CD4-positive, alpha-beta T cell treated with Interleukin-4 for 1 hour (primary cell): ENCODE results near the gene C10orf105.

ENCODE experiments used
- DNase-seq, 2 donors: peaks; one replicate each; pipeline ENCODE4 v3.0.0-alpha.2; 2020 to 2022

The C10orf105 gene

GRCh38 chr10:71715860-71716259 lies 3.7 kb downstream of the C10orf105 start:
- no peak for DNase-seq

- DNase-seq = no peak
These were observed 4.6 kb downstream of the C10orf105 start for GRCh38 chr10:71715026-71715425.

GRCh38 chr10:71714592-71714991 lies 5.0 kb downstream of the C10orf105 start:
- no peak for DNase-seq

DNA sequence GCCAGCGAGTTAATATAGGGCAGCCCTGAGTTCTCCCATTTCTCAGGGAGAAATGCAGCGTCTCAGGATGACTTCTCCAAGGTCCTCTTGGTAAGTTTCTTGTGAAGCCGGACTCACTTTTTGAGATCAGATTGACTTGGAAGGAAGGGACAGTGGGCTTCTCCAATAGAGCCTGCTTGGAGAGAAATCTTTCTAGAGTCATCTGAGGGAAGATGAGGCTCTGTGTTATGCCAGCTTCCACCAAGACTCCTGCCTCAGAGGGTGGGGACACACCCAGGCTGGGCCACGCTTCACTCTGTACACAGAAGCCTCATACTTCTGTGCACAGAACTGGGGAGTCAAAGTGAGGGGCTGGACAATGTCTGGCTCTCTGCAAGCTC lies 5.6 kb downstream of the C10orf105 start:
- DNase-seq = no peak

- peak; percentile 35 to 63 for DNase-seq
These were observed 6.2 kb downstream of the C10orf105 start for GRCh38 chr10:71713135-71714030.

- no peak for DNase-seq
These were observed 6.9 kb downstream of the C10orf105 start for GRCh38 chr10:71712572-71713134.

DNA sequence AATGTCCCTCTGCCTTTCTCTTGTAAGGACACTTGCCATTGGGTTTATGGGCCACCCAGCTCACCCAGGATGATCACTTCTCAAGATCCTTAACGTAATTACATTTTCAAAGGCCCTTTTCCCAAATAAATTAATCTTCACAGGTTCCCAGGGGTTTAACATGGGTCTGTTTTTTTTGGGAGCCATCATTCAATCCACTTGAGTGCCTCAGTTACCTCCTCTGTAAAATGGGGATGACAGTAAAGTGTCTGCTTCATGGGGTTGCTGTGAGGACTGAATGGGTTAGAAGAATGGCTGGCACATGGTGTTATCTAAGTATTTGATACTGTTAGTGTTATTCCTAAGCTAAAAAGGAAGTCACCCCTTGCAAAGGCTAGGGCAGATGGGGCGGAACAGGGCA lies 7.4 kb downstream of the C10orf105 start:
- no peak for DNase-seq

GRCh38 chr10:71711052-71711623 lies 8.4 kb downstream of the C10orf105 start:
- no peak for DNase-seq

DNA sequence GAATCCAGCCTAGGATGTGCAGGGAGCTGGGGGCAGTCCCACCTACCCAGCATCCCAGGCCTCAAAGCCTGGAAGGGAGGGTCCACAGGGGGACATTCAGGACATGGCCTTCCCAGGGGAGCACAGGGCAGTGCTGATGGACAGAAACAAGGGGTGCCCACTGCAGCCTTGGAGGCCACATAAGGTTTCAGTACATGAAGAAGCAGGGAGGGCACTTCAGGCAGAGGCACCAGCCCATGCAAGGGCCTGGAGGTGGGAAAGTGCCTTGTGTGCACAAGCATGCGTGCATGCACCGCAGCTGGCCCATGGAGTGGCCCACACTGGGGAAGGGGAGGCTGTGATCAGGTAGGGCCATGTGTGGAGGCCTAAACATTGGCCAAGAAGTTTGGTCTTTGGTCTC lies 9.1 kb downstream of the C10orf105 start:
- DNase-seq = no peak

- DNase-seq = no peak
These were observed 10.4 kb downstream of the C10orf105 start for GRCh38 chr10:71708897-71709882.

- peak; percentile 67 to 68 for DNase-seq
These were observed 11.3 kb downstream of the C10orf105 start for GRCh38 chr10:71708301-71708703.

GRCh38 chr10:71707240-71707789 lies 12.3 kb downstream of the C10orf105 start:
- no peak for DNase-seq

DNA sequence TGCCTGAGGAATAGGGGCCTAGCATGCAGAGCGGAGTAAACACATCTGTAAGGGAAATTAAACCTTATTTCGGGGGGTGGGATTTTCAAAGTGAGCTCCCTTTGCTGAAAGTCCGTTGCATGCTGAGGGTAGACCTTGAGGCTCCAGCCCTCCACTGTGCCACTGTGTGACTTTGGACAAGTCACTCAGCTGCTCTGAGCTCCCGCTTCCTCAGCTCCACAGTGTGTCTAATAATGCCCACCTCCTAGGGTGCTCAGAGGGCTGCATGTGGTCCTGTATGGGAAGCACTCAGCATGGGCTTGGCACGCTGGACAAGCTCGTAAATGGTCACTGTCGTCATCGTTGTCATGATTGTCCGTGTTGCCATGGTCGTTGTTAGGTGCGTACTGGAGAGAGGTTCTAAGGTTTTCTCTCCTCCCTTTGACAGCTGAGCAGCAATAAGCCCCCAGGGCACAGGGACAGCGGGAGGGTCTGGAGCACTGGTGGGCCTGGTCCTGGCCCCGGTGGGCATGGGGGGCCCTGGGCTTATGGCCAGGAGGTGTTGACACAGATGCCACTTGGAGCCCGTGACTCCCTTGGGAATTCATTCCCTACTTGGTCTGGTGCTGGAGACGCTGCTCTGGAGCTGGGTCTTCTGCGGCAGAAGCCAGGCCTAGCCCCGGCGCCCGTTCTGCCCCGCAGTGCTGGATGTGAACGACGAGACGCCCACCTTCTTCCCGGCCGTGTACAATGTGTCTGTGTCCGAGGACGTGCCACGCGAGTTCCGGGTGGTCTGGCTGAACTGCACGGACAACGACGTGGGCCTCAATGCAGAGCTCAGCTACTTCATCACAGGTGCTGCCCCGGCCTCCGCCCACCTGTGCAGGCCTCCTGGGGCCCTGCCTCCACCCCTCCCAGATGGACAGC lies 13.1 kb downstream of the C10orf105 start:
- DNase-seq = no peak

- no peak for DNase-seq
These were observed 14.0 kb downstream of the C10orf105 start for GRCh38 chr10:71705582-71705981.

- no peak for DNase-seq
These were observed 14.8 kb downstream of the C10orf105 start for GRCh38 chr10:71704816-71705215.

- DNase-seq = no peak
These were observed 16.0 kb downstream of the C10orf105 start for GRCh38 chr10:71703577-71703976.

- DNase-seq = peak in 1 of 2 donors; percentile 19
These were observed 18.0 kb downstream of the C10orf105 start for GRCh38 chr10:71701496-71702132.

- no peak for DNase-seq
These were observed 18.7 kb downstream of the C10orf105 start for GRCh38 chr10:71700731-71701368.

- no peak for DNase-seq
These were observed 20.8 kb downstream of the C10orf105 start for GRCh38 chr10:71698737-71699136.
